Measurements from ENCODE around the gene TBC1D13.

The TBC1D13 gene

GRCh38 chr9:128823362-128823902, 36.4 kb downstream of the TBC1D13 start:
- H3K9me3 ChIP-seq (ENCODE audit: insufficient read depth, low read length): no peaks in the 10 kb centered on the region
- no peak overlapping the region for H2AFZ ChIP-seq (ENCODE audit: low read depth, low read length, severe bottlenecking)
- H3K9ac ChIP-seq (ENCODE audit: low read length): no peak overlapping the region
- H3K27me3 ChIP-seq (ENCODE audit: low read length): no peaks in the 10 kb centered on the region
- no peaks in the 10 kb centered on the region for H4K20me1 ChIP-seq (ENCODE audit: low read depth, low read length)
- no peaks in the 10 kb centered on the region for H3K36me3 ChIP-seq (ENCODE audit: low read length)
- no peak overlapping the region for H3K27ac ChIP-seq (ENCODE audit: low read depth, low read length)
- TF ChIP-seq EZH2phosphoT487 (conservative IDR thresholded peaks at IDR 0.05; ENCODE audit: low read length): no peak
- TF ChIP-seq, protein P1, sequence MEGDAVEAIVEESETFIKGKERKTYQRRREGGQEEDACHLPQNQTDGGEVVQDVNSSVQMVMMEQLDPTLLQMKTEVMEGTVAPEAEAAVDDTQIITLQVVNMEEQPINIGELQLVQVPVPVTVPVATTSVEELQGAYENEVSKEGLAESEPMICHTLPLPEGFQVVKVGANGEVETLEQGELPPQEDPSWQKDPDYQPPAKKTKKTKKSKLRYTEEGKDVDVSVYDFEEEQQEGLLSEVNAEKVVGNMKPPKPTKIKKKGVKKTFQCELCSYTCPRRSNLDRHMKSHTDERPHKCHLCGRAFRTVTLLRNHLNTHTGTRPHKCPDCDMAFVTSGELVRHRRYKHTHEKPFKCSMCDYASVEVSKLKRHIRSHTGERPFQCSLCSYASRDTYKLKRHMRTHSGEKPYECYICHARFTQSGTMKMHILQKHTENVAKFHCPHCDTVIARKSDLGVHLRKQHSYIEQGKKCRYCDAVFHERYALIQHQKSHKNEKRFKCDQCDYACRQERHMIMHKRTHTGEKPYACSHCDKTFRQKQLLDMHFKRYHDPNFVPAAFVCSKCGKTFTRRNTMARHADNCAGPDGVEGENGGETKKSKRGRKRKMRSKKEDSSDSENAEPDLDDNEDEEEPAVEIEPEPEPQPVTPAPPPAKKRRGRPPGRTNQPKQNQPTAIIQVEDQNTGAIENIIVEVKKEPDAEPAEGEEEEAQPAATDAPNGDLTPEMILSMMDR (IDR thresholded peaks at IDR 0.05; ENCODE audit: insufficient read depth, low read length, poor library complexity, severe bottlenecking): no peak
- H3K9me2 ChIP-seq (replicated peaks; ENCODE audit: insufficient read depth, low read length): no peaks in the 10 kb centered on the region
- no peaks in the 10 kb centered on the region for H3F3A ChIP-seq (ENCODE audit: insufficient read depth)
- H3K4me3 ChIP-seq (ENCODE audit: insufficient read depth, low read length, poor library complexity, severe bottlenecking): no peak overlapping the region
- no peak overlapping the region for H3K4me2 ChIP-seq (ENCODE audit: low read depth, low read length, poor library complexity, severe bottlenecking)
- peaks cover 2% of the 10 kb centered on the region; the same call in 1 of the 2 replicates for H3K79me2 ChIP-seq (ENCODE audit: insufficient read depth, low read length)

GRCh38 chr9:128823903-128824406, 36.9 kb downstream of the TBC1D13 start:
- H3K4me3 ChIP-seq (ENCODE audit: insufficient read depth, low read length, poor library complexity, severe bottlenecking): no peak overlapping the region
- H3K36me3 ChIP-seq (ENCODE audit: low read length): no peaks in the 10 kb centered on the region
- no peaks in the 10 kb centered on the region for H3K9me2 ChIP-seq (replicated peaks; ENCODE audit: insufficient read depth, low read length)
- H3K9ac ChIP-seq (ENCODE audit: low read length): no peak overlapping the region
- no peak overlapping the region for H3K4me2 ChIP-seq (ENCODE audit: low read depth, low read length, poor library complexity, severe bottlenecking)
- H3K27ac ChIP-seq (ENCODE audit: low read depth, low read length): no peak overlapping the region
- TF ChIP-seq EZH2phosphoT487 (conservative IDR thresholded peaks at IDR 0.05; ENCODE audit: low read length): no peak
- TF ChIP-seq, protein P1 (IDR thresholded peaks at IDR 0.05; ENCODE audit: insufficient read depth, low read length, poor library complexity, severe bottlenecking): no peak
- H3K9me3 ChIP-seq (ENCODE audit: insufficient read depth, low read length): no peaks in the 10 kb centered on the region
- no peak overlapping the region for H2AFZ ChIP-seq (ENCODE audit: low read depth, low read length, severe bottlenecking)
- H4K20me1 ChIP-seq (ENCODE audit: low read depth, low read length): no peaks in the 10 kb centered on the region
- no peaks in the 10 kb centered on the region for H3K27me3 ChIP-seq (ENCODE audit: low read length)
- H3K79me2 ChIP-seq (ENCODE audit: insufficient read depth, low read length): peaks cover 7% of the 10 kb centered on the region
- H3F3A ChIP-seq (ENCODE audit: insufficient read depth): no peaks in the 10 kb centered on the region

- TF ChIP-seq, protein P1 (IDR thresholded peaks at IDR 0.05; ENCODE audit: insufficient read depth, low read length, poor library complexity, severe bottlenecking): no peak
- TF ChIP-seq EZH2phosphoT487 (conservative IDR thresholded peaks at IDR 0.05; ENCODE audit: low read length): no peak
- Histone ChIP-seq H3K9ac (ENCODE audit: low read length) (no peak overlapping the region), H3K4me3 (ENCODE audit: insufficient read depth, low read length, poor library complexity, severe bottlenecking) (no peak overlapping the region), H3K9me3 (ENCODE audit: insufficient read depth, low read length) (no peaks in the 10 kb centered on the region), H2AFZ (ENCODE audit: low read depth, low read length, severe bottlenecking) (no peak overlapping the region), H3F3A (ENCODE audit: insufficient read depth) (0 out of 2 replicates have a peak, but pooled peaks cover under 1% of the 10 kb centered on the region), H3K4me2 (ENCODE audit: low read depth, low read length, poor library complexity, severe bottlenecking) (no peak overlapping the region), H4K20me1 (ENCODE audit: low read depth, low read length) (no peaks in the 10 kb centered on the region), H3K79me2 (ENCODE audit: insufficient read depth, low read length) (peaks cover 12% of the 10 kb centered on the region), H3K27me3 (ENCODE audit: low read length) (no peaks in the 10 kb centered on the region), H3K9me2 (replicated peaks; ENCODE audit: insufficient read depth, low read length) (no peaks in the 10 kb centered on the region), H3K27ac (ENCODE audit: low read depth, low read length) (no peak overlapping the region), H3K36me3 (ENCODE audit: low read length) (no peaks in the 10 kb centered on the region)
Measured at GRCh38 chr9:128824911-128825310, 37.9 kb downstream of the TBC1D13 start.

Measured in SU-DHL-6 (cell line).